CD4-positive, CD25-positive, alpha-beta regulatory T cell (primary cell): ENCODE measurements around the gene PPP6R2. TPM values are rescaled to one million over a fixed set of nuclear protein-coding genes. Genes with fewer than 3 reads are reported as not detected.

ENCODE experiments used
- ATAC-seq, 2 donors: fragments of 150-1000 bp; cut with Tn5 transposase; one replicate each; pipeline ENCODE4 v1.10.0; 2021; ENCODE audit warnings: low read depth in 2 of 2, moderate number of reproducible peaks in 2 of 2, moderate library complexity in 1 of 2
- DNase-seq, 3 donors: peaks; one replicate each; pipeline versions ENCODE4 v3.0.0 to v3.0.0-alpha.2; 2012 to 2022; ENCODE audit warnings: mixed read lengths in 1 of 3
- H3K27ac ChIP-seq: one replicate; pipeline ENCODE4 v1.7.0; 2013; ENCODE audit warnings: mild to moderate bottlenecking, low read length; ENCODE audit not compliant: insufficient read depth, poor library complexity, severe bottlenecking
- H3K27me3 ChIP-seq: one replicate; pipeline ENCODE4 v1.7.0; 2013; ENCODE audit warnings: low read length; ENCODE audit not compliant: control insufficient read depth, insufficient read depth
- H3K36me3 ChIP-seq: one replicate; pipeline ENCODE4 v1.7.0; 2013; ENCODE audit warnings: mild to moderate bottlenecking, low read length, moderate library complexity; ENCODE audit not compliant: control insufficient read depth, insufficient read depth
- H3K4me1 ChIP-seq: 2 replicates; pipeline ENCODE4 v1.7.0; 2013; ENCODE audit warnings: mild to moderate bottlenecking, low read length; ENCODE audit not compliant: insufficient read depth, control insufficient read depth, poor library complexity, severe bottlenecking
- H3K4me3 ChIP-seq: one replicate; pipeline ENCODE4 v1.7.0; 2013; ENCODE audit warnings: low read depth, mild to moderate bottlenecking, low read length, moderate library complexity
- H3K9me3 ChIP-seq, 2 experiments: 1 replicate in 1 of 2; 2 replicates in 1 of 2; pipeline ENCODE4 v1.7.0; 2013; ENCODE audit warnings: low read length in 2 of 2, mild to moderate bottlenecking in 1 of 2, moderate library complexity in 1 of 2; ENCODE audit not compliant: control insufficient read depth in 2 of 2
- H3K27ac Mint-ChIP-seq, 3 donors: one replicate each; pipeline ENCODE4 v1.8.0; 2020 to 2022; ENCODE audit warnings: mild to moderate bottlenecking in 3 of 3, mixed read lengths in 3 of 3, moderate library complexity in 2 of 3
- H3K27me3 Mint-ChIP-seq: one replicate; pipeline ENCODE4 v1.8.0; 2022; ENCODE audit warnings: mild to moderate bottlenecking, mixed read lengths
- H3K36me3 Mint-ChIP-seq: one replicate; pipeline ENCODE4 v1.8.0; 2020; ENCODE audit warnings: mixed read lengths
- H3K4me1 Mint-ChIP-seq, 4 donors: one replicate each; pipeline ENCODE4 v1.8.0; 2020 to 2022; ENCODE audit warnings: mixed read lengths in 4 of 4, mild to moderate bottlenecking in 1 of 4
- H3K4me3 Mint-ChIP-seq, 4 donors: one replicate each; pipeline ENCODE4 v1.8.0; 2020 to 2022; ENCODE audit warnings: mild to moderate bottlenecking in 4 of 4, mixed read lengths in 4 of 4, moderate library complexity in 3 of 4
- H3K9me3 Mint-ChIP-seq, 7 donors: one replicate each; pipeline ENCODE4 v1.8.0; 2020 to 2022; ENCODE audit warnings: mixed read lengths in 7 of 7, mild to moderate bottlenecking in 3 of 7, moderate library complexity in 2 of 7
- polyA plus RNA-seq, 4 donors: library from polyadenylated mRNA; unstranded; fragments of 300-500 nt; fragmentation: Illumina TruSeq; gene quantifications; one replicate each; pipeline ENCODE4 v1.2.3, GENCODE V29; 2021
- total RNA-seq: library from RNA; stranded (reverse); gene quantifications from one replicate; pipeline ENCODE4 v1.2.3, GENCODE V29; 2022

PPP6R2 gene
- total and polyA plus RNA-seq, 5 donors from 2014 or later, result 15.9 to 85.7 (median 17.6) TPM

DNA sequence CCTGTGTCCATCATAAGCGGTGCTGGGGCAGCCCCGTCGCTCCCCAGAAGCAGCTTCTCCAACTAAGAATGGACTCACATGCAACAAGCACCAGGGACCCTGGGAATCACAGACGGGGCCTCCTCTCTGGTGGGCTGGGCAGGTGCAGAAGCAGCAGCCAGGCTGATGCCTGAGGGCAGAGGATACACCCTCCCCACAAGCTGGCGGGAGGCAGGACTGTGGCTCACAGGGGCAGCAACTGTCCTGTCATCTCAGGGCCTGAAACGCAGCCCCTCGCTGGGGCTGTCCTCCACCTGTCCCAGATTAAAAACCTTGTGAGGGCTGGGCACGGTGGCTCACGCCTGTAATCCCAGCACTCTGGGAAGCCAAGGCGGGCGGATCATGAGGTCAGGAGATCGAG is 134.8 kb downstream of the PPP6R2 start:
- Histone ChIP-seq H3K9me3 (no peaks in the 10 kb centered on the region), H3K4me1 (peaks cover 39% of the 10 kb centered on the region), H3K36me3 (no peaks in the 10 kb centered on the region), H3K4me3 (no peak overlapping the region), H3K27ac (no peak overlapping the region), H3K27me3 (no peaks in the 10 kb centered on the region)
- Mint-ChIP-seq H3K27ac (no peak overlapping the region), H3K4me3 (peak overlapping the region in 3 of 4 donors; percentile 33 to 81 (median 61)), H3K36me3 (peaks cover 5% of the 10 kb centered on the region), H3K4me1 (peaks cover 0 to 30% (median 15%) of the 10 kb centered on the region in 4 donors), H3K9me3 (no peaks in the 10 kb centered on the region), H3K27me3 (peaks cover 21% of the 10 kb centered on the region)
- ATAC-seq, result no peak
- DNase-seq, result no peak

DNA sequence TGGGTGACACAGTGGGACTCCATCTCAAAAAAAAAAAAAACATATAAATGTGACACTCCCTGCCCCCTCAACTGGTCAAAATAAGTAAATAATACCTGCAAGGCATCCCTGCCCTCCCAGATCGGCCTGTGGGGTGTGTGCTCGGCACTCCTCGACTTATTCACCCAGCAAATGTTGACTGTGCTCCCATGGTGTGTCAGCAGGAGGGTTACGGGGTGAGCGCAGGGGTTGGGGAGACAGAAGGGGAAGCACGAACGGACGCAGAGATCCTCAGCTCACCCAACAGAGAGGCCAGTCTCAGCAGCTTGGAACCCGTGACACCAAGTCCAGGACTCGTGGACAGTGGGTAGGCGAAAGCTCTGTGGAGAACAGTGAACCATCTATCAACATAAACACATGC is 136.6 kb downstream of the PPP6R2 start:
- Histone ChIP-seq H3K27ac (no peak overlapping the region), H3K4me1 (peaks cover 26% of the 10 kb centered on the region), H3K4me3 (no peak overlapping the region), H3K9me3 (no peaks in the 10 kb centered on the region), H3K36me3 (no peaks in the 10 kb centered on the region), H3K27me3 (no peaks in the 10 kb centered on the region)
- Mint-ChIP-seq H3K27me3 (peaks cover 21% of the 10 kb centered on the region), H3K27ac (peak overlapping the region in 1 of 3 donors; percentile 31), H3K4me3 (peak overlapping the region; percentile 59 to 86 (median 80)), H3K36me3 (no peaks in the 10 kb centered on the region), H3K4me1 (peaks cover 0 to 18% (median 7%) of the 10 kb centered on the region in 4 donors), H3K9me3 (no peaks in the 10 kb centered on the region)
- DNase-seq (no peak), ATAC-seq (no peak)

DNA sequence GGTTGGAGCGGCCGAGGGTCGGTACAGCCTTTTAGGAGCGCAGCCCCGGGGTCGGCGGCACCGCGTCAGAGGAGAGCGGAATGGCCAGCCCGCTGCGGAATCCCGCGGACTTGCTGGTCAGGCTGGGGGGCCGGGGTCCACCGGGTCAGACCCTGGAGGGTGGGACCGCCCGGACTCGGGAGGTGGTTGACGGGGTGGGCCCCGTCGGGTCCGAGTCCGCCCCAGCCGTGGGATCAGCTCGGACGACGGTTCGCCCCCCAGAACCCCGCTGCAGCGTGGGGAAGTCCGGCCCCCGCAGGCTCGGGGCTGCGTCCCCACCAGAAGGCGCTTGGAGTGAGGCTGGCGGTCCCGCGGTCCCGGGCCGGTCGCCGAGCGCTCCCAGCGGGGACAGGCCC is 137.9 kb downstream of the PPP6R2 start:
- H3K27ac Mint-ChIP-seq, result peak overlapping the region in 1 of 3 donors; percentile 36
- H3K4me3 Mint-ChIP-seq, result peak overlapping the region in 2 of 4 donors; percentile 79 to 80
- H3K9me3 Mint-ChIP-seq, result no peaks in the 10 kb centered on the region
- no peaks in the 10 kb centered on the region for H3K36me3 ChIP-seq
- H3K4me1 ChIP-seq, result peaks cover 19% of the 10 kb centered on the region
- ATAC-seq (no peak), DNase-seq (no peak)
- no peaks in the 10 kb centered on the region for H3K9me3 ChIP-seq
- no peak overlapping the region for H3K4me3 ChIP-seq
- no peaks in the 10 kb centered on the region for H3K36me3 Mint-ChIP-seq
- H3K27ac ChIP-seq, result no peak overlapping the region
- H3K27me3 Mint-ChIP-seq, result peaks cover 26% of the 10 kb centered on the region
- peaks cover 0 to 11% (median 4%) of the 10 kb centered on the region in 4 donors for H3K4me1 Mint-ChIP-seq
- H3K27me3 ChIP-seq, result no peaks in the 10 kb centered on the region

DNA sequence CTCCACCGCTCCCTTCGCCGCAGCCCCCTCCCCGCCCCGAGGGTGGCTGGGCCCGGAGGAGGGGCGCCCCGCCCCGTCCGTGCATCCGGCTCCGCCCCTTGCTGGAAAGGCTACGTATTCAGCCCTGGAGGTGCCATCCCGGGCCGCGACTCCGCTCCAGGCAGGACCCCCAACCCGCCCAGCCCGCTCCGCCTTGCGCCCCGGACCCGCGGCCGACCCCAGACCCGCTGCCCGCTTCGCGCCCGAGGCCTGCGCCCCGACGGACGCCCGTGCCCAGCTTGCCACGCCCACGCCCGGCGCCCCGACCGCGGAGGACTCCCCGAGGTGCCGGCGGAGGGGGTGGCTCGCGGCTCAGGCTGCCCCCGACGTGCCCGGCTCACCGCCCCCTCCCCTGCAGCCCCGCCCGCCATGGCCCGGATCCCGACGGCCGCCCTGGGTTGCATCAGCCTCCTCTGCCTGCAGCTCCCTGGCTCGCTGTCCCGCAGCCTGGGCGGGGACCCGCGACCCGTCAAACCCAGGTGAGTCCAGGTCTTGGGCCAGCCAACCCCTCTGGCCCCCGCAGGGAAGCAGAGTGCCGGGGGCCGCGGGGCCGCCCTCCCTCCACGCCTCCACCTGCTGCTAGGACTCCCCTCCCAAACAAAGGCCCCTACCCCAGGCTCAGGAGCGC is 138.4 kb downstream of the PPP6R2 start, which contains the start of gene ADM2:
TSS of gene ADM2 (plus strand) at position 104 of the 667 bp plus-strand sequence. CDS start at position 409, 305 bp downstream.
- Mint-ChIP-seq H3K36me3 (no peaks in the 10 kb centered on the region), H3K9me3 (no peaks in the 10 kb centered on the region), H3K4me3 (peak within 1 kb of the TSS; percentile 79 to 86 (median 80)), H3K4me1 (peaks cover 0 to 13% (median 4%) of the 10 kb centered on the region in 4 donors), H3K27me3 (peaks cover 31% of the 10 kb centered on the region), H3K27ac (peak within 1 kb of the TSS in 2 of 3 donors; percentile 52 to 77)
- no peaks in the 10 kb centered on the region for H3K36me3 ChIP-seq
- no peak within 1 kb of the TSS for H3K27ac ChIP-seq
- H3K4me3 ChIP-seq, result no peak within 1 kb of the TSS
- peaks cover 19% of the 10 kb centered on the region for H3K4me1 ChIP-seq
- no peaks in the 10 kb centered on the region for H3K9me3 ChIP-seq
- no peaks in the 10 kb centered on the region for H3K27me3 ChIP-seq
- DNase-seq (peak; percentile 47 to 64 (median 63)), ATAC-seq (peak; percentile 75 to 79)

DNA sequence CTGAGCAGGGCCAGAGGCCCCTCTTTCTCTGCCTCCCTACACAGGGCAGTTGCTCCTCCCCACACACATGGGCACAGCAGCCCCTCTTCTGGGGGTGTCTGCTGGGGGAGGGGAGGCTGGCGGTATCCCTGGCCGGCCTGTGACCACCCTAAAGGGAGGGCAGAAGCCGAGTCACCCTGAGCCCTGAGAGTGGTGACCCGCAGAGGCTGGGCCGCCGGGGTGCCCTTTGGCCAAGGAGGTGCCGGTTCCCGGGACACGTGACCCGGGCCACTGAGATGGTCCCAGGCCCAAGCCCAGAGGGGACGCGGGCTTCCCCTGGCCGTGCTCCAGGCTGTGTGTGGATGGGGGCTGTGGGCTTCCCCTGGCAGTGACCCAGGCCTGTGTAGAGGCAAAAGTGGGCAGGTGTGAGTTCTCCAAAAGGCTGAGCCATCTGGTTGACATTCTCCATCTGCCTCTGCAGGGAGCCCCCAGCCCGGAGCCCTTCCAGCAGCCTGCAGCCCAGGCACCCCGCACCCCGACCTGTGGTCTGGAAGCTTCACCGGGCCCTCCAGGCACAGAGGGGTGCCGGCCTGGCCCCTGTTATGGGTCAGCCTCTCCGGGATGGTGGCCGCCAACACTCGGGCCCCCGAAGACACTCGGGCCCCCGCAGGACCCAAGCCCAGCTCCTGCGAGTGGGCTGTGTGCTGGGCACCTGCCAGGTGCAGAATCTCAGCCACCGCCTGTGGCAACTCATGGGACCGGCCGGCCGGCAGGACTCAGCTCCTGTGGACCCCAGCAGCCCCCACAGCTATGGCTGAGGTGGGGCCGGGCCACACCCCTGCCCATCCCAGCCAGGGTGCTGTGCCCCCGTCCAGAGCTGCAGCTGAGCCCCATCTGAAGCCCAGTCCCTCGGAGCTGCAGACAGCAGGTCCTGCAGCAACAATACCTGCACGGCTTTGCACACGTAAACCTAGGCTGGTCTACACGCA is 139.3 kb downstream of the PPP6R2 start:
- no peak for DNase-seq
- H3K9me3 ChIP-seq, result no peaks in the 10 kb centered on the region
- no peaks in the 10 kb centered on the region for H3K27me3 ChIP-seq
- Mint-ChIP-seq H3K9me3 (no peaks in the 10 kb centered on the region), H3K36me3 (no peaks in the 10 kb centered on the region), H3K4me3 (peak overlapping the region in 3 of 4 donors; percentile 71 to 80 (median 78)), H3K27me3 (peaks cover 31% of the 10 kb centered on the region), H3K27ac (no peak overlapping the region), H3K4me1 (peaks cover 0 to 13% (median 4%) of the 10 kb centered on the region in 4 donors)
- no peaks in the 10 kb centered on the region for H3K36me3 ChIP-seq
- no peak for ATAC-seq
- H3K4me3 ChIP-seq, result no peak overlapping the region
- H3K27ac ChIP-seq, result no peak overlapping the region
- H3K4me1 ChIP-seq, result peaks cover 19% of the 10 kb centered on the region

DNA sequence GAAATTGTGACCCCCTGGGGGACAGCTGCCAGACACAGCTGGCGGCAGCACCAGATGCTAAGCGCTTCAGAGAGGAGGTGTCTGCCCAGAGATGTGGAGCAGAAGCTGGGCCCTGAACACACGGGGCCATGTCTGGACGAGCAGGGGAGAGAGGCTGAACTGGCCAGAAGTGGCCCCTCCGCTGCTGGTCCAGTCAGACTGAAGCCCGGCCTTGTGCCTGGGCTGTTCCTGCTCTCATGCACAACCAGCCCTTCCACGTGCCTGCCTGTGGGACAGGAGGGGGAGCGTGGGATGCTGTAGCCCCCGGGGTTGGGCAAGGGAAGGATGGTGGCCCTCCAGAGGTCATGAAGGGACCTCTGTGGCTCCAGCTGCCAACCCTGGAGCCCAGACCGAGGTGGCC is 140.0 kb downstream of the PPP6R2 start:
- DNase-seq, result no peak
- Mint-ChIP-seq H3K9me3 (no peaks in the 10 kb centered on the region), H3K27ac (no peak overlapping the region), H3K36me3 (no peaks in the 10 kb centered on the region), H3K4me1 (peaks cover 0 to 13% (median 4%) of the 10 kb centered on the region in 4 donors), H3K4me3 (peak overlapping the region in 2 of 4 donors; percentile 46 to 60), H3K27me3 (peaks cover 31% of the 10 kb centered on the region)
- no peak overlapping the region for H3K4me3 ChIP-seq
- H3K4me1 ChIP-seq, result peaks cover 19% of the 10 kb centered on the region
- no peaks in the 10 kb centered on the region for H3K9me3 ChIP-seq
- ATAC-seq, result no peak
- no peak overlapping the region for H3K27ac ChIP-seq
- no peaks in the 10 kb centered on the region for H3K27me3 ChIP-seq
- H3K36me3 ChIP-seq, result no peaks in the 10 kb centered on the region

DNA sequence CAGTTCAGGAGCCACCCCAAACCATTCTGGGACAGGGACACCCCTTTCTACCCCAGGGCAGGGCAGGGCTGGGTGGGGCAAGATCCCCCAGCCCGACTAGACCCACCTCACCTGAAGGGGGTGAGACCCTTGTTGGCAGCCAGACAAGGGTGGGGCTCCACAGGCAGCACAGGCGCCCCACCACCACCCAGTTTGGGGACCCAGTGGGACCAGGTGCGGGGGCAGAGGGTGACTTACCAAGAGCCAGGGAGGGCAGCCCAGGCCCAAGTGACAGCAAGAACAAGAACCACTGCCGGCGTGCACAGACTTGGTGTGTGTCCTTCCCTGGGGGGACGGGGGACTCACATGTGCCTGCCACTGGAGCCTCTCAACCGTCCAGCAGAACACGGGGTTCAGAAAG is 140.4 kb downstream of the PPP6R2 start:
- no peak for DNase-seq
- H3K36me3 Mint-ChIP-seq, result no peaks in the 10 kb centered on the region
- H3K27ac Mint-ChIP-seq, result no peak overlapping the region
- H3K27ac ChIP-seq, result no peak overlapping the region
- peaks cover 0 to 13% (median 4%) of the 10 kb centered on the region in 4 donors for H3K4me1 Mint-ChIP-seq
- H3K4me1 ChIP-seq, result peaks cover 19% of the 10 kb centered on the region
- no peaks in the 10 kb centered on the region for H3K9me3 Mint-ChIP-seq
- H3K9me3 ChIP-seq, result no peaks in the 10 kb centered on the region
- H3K27me3 Mint-ChIP-seq, result peaks cover 29% of the 10 kb centered on the region
- no peak overlapping the region for H3K4me3 ChIP-seq
- H3K4me3 Mint-ChIP-seq, result peak overlapping the region in 1 of 4 donors; percentile 5
- ATAC-seq, result no peak
- no peaks in the 10 kb centered on the region for H3K36me3 ChIP-seq
- H3K27me3 ChIP-seq, result no peaks in the 10 kb centered on the region
